Calu3 (cell line): ENCODE data around the gene IL5RA. TPM values are rescaled to one million over a fixed set of nuclear protein-coding genes. Genes with fewer than 3 reads are reported as not detected.

Source experiments
- BruUV-seq: library from RNA; stranded (reverse); fragments of 400-500 nt; replicated peaks from 2 replicates; lab custom pipeline; 2021; lab: Mats Ljungman, UMichigan
- CTCF ChIA-PET: fragments of 300-600 bp; sonication (Branson Sonifier 250); formaldehyde crosslinking; loops from one replicate; lab custom pipeline; 2022; ENCODE audit warnings: antibody characterized with exemption; lab: Charles Lee
- DNase-seq: peaks from one replicate; pipeline ENCODE4 v3.0.0; 2022
- H3K27ac Mint-ChIP-seq: one replicate; pipeline ENCODE4 v1.8.0; 2022; ENCODE audit warnings: mixed read lengths; ENCODE audit not compliant: unreplicated experiment
- H3K27me3 Mint-ChIP-seq: one replicate; pipeline ENCODE4 v1.8.0; 2022; ENCODE audit warnings: mixed read lengths; ENCODE audit not compliant: unreplicated experiment
- H3K36me3 Mint-ChIP-seq: one replicate; pipeline ENCODE4 v1.8.0; 2022; ENCODE audit warnings: mild to moderate bottlenecking, moderate library complexity, mixed read lengths; ENCODE audit not compliant: insufficient read depth, unreplicated experiment
- H3K4me1 Mint-ChIP-seq: one replicate; pipeline ENCODE4 v1.8.0; 2022; ENCODE audit warnings: mild to moderate bottlenecking, low read depth, mixed read lengths; ENCODE audit not compliant: unreplicated experiment
- H3K4me3 Mint-ChIP-seq: one replicate; pipeline ENCODE4 v1.8.0; 2022; ENCODE audit warnings: mild to moderate bottlenecking, low read depth, moderate library complexity, mixed read lengths; ENCODE audit not compliant: unreplicated experiment
- H3K9me3 Mint-ChIP-seq: one replicate; pipeline ENCODE4 v1.8.0; 2022; ENCODE audit warnings: low read depth, mixed read lengths; ENCODE audit not compliant: unreplicated experiment
- CTCF ChIP-seq: fragments of 200-600 bp; IDR thresholded peaks from one replicate; pipeline ENCODE4 v1.8.0; 2022; ENCODE audit warnings: antibody characterized with exemption; ENCODE audit not compliant: unreplicated experiment
- intact Hi-C: fragments of 100-400 bp; cut with micrococcal nuclease; formaldehyde crosslinking; loops from one replicate; pipeline ENCODE4 v1.10.0; 2022; ENCODE audit not compliant: unreplicated experiment
- total RNA-seq: library from RNA; stranded (reverse); gene quantifications from 2 replicates; pipeline ENCODE4 v1.2.3, GENCODE V29; 2022

Gene IL5RA
- total RNA-seq, 1 experiment from 2014 or later = not detected

GRCh38 chr3:3149560-3149959, 39.4 kb upstream of the IL5RA start:
- CTCF ChIA-PET = no interaction called here
- no TSS peak for BruUV-seq
- Mint-ChIP-seq H3K9me3 (no peaks in the 10 kb centered on the region), H3K27me3 (no peaks in the 10 kb centered on the region), H3K4me3 (no peak overlapping the region), H3K27ac (no peak overlapping the region), H3K4me1 (no peaks in the 10 kb centered on the region), H3K36me3 (peaks cover 40% of the 10 kb centered on the region)
- no peak for TF ChIP-seq CTCF
- no peak for DNase-seq
- intact Hi-C loops = loop anchor here (10.0 kb wide), 1 partner anchor 1895 kb away; no protein-coding TSS in a partner anchor

- no peak for TF ChIP-seq CTCF
- BruUV-seq = no TSS peak
- CTCF ChIA-PET = no interaction called here
- intact Hi-C loops = loop anchor here (10.0 kb wide), 1 partner anchor 1899 kb away; no protein-coding TSS in a partner anchor
- DNase-seq = no peak
- H3K4me3 Mint-ChIP-seq = no peak overlapping the region
- H3K27ac Mint-ChIP-seq = no peak overlapping the region
- H3K27me3 Mint-ChIP-seq = no peaks in the 10 kb centered on the region
- H3K4me1 Mint-ChIP-seq = no peaks in the 10 kb centered on the region
- no peaks in the 10 kb centered on the region for H3K9me3 Mint-ChIP-seq
- peaks cover 40% of the 10 kb centered on the region for H3K36me3 Mint-ChIP-seq
These were observed 35.7 kb upstream of the IL5RA start for GRCh38 chr3:3145831-3146230.

- CTCF ChIA-PET = no interaction called here
- Mint-ChIP-seq H3K27ac (no peak overlapping the region), H3K4me3 (no peak overlapping the region), H3K4me1 (no peaks in the 10 kb centered on the region), H3K9me3 (no peaks in the 10 kb centered on the region), H3K27me3 (no peaks in the 10 kb centered on the region), H3K36me3 (peaks cover 40% of the 10 kb centered on the region)
- BruUV-seq = no TSS peak
- TF ChIP-seq CTCF = no peak
- intact Hi-C loops = loop anchor here (10.0 kb wide), 1 partner anchor 1903 kb away; no protein-coding TSS in a partner anchor
- DNase-seq = no peak
These were observed 31.8 kb upstream of the IL5RA start for GRCh38 chr3:3141939-3142338.

- intact Hi-C loops = no loop called here
- H3K9me3 Mint-ChIP-seq = no peaks in the 10 kb centered on the region
- no peak for DNase-seq
- TF ChIP-seq CTCF = no peak
- CTCF ChIA-PET = no interaction called here
- peaks cover 24% of the 10 kb centered on the region for H3K36me3 Mint-ChIP-seq
- no peak overlapping the region for H3K4me3 Mint-ChIP-seq
- no peak overlapping the region for H3K27ac Mint-ChIP-seq
- H3K27me3 Mint-ChIP-seq = no peaks in the 10 kb centered on the region
- no TSS peak for BruUV-seq
- H3K4me1 Mint-ChIP-seq = peaks cover 11% of the 10 kb centered on the region
These were observed 27.4 kb upstream of the IL5RA start for GRCh38 chr3:3137526-3137925.
